Erythroblast (primary cell): Measurements from ENCODE around the gene DHX8.

Source experiments
- GATA1 ChIP-seq: IDR thresholded peaks from 2 replicates; pipeline ENCODE4 v1.6.1; 2011; ENCODE audit warnings: low read depth, mild to moderate bottlenecking, control low read depth, low read length, moderate library complexity
- POLR2A ChIP-seq: IDR thresholded peaks from 2 replicates; pipeline ENCODE4 v1.6.1; 2011; ENCODE audit warnings: mild to moderate bottlenecking, low read length

- TF ChIP-seq POLR2A (no peak), GATA1 (no peak)
Measured at GRCh38 chr17:43482103-43483012, 1.4 kb upstream of the DHX8 start.
